ENCODE results near the gene GALNT18. TPM values are rescaled to one million over a fixed set of nuclear protein-coding genes. Genes with fewer than 3 reads are reported as not detected.

Gene GALNT18
- total RNA-seq, 3 donors from 2014 or later, result 2.2 to 3.4 (median 3.3) TPM

DNA sequence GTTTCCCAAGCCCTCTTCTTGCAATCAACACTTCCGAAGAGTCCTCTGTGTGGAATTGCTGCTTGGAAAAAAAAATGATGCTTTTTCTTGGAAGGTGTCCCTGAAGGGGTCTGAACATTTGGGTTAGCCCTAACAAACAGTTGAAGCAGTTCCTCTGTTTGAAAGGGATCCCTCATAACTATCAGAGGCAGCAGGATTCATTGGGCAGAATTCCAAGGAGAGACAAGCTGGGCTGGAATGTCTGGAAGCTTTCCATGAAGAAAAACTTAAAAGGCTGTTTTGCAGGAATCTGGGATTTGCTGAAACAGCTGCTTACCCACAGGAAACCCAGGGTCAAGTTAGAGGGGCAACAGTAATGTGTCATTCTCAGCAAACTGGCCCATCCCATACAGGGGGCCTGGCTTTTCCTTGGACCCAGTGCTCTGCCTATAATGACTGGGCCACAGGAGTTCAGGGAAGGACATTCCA, 271.9 kb downstream of the GALNT18 start:
- H3K27me3 Mint-ChIP-seq (ENCODE audit: low read depth), result peaks cover 18% of the 10 kb centered on the region
- H3K4me3 Mint-ChIP-seq, result no peak overlapping the region
- no peaks in the 10 kb centered on the region for H3K4me1 Mint-ChIP-seq (ENCODE audit: low read depth)
- DNase-seq, result no peak
- no peaks in the 10 kb centered on the region for H3K9me3 Mint-ChIP-seq
- ATAC-seq, result no peak
- no peaks in the 10 kb centered on the region for H3K36me3 Mint-ChIP-seq (ENCODE audit: insufficient read depth)

DNA sequence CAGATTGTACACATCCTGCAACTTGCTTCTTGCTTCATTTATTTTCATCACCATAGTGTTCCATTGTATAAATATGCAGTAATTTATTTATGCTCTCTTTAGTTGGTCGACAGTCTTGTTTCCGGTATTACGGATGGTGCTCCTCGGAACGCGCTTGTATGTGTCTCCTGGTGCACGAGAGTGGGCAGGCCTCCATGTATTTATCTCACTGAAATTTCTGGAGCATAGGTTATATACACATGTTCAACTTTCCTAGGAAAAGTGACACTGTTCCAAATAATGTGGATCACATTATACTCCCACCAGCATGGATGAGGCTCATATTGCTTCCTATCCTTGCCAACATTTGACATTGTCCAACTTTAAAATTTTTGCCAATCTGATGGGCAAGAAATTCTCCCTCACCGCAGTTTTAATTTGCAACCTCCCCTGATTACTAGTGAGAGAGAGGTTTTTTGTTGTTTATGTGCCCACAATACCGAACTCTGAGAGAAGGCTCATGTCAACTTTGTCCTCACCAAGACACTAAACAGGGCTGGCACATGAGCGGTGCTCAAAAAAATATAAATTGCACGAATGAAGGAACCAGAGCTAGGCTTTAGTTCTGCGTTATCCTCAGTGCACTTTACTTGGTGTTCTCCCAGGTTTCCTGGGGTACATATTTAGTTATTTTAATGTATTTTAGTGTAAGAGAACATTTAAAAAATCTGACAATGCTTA, 272.5 kb downstream of the GALNT18 start:
- Mint-ChIP-seq H3K9me3 (no peaks in the 10 kb centered on the region), H3K36me3 (ENCODE audit: insufficient read depth) (no peaks in the 10 kb centered on the region), H3K27me3 (ENCODE audit: low read depth) (peaks cover 15% of the 10 kb centered on the region), H3K4me3 (no peak overlapping the region), H3K4me1 (ENCODE audit: low read depth) (no peaks in the 10 kb centered on the region)
- no peak for DNase-seq
- no peak for ATAC-seq

- no peaks in the 10 kb centered on the region for H3K36me3 Mint-ChIP-seq (ENCODE audit: insufficient read depth)
- DNase-seq (no peak), ATAC-seq (no peak)
- peaks cover 15% of the 10 kb centered on the region for H3K27me3 Mint-ChIP-seq (ENCODE audit: low read depth)
- H3K9me3 Mint-ChIP-seq, result no peaks in the 10 kb centered on the region
- H3K4me3 Mint-ChIP-seq, result no peak overlapping the region
- no peaks in the 10 kb centered on the region for H3K4me1 Mint-ChIP-seq (ENCODE audit: low read depth)
Observed at GRCh38 chr11:11348303-11348702, 273.5 kb downstream of the GALNT18 start.

DNA sequence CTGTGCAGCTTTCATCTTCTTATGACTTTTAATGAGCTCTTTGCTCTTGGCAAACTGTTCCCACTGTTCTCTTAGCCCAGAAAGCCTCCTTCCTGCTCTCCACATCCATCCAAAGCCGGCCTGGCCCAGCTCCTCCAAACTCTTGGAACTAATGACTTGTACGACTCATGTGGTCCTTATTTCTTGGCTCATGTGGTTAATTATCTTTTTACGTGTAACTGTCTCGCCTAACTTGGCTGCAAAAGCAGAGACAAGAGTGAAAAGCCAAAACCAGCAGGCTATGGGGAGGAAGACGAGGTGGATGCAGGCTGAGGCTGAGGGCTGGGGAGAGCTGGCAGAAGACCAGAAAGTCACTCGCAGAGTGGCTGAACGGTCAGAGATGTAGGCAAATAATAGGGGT, 274.2 kb downstream of the GALNT18 start:
- no peaks in the 10 kb centered on the region for H3K9me3 Mint-ChIP-seq
- no peak overlapping the region for H3K4me3 Mint-ChIP-seq
- no peak for DNase-seq
- peaks cover 15% of the 10 kb centered on the region for H3K27me3 Mint-ChIP-seq (ENCODE audit: low read depth)
- H3K4me1 Mint-ChIP-seq (ENCODE audit: low read depth), result no peaks in the 10 kb centered on the region
- ATAC-seq, result no peak
- no peaks in the 10 kb centered on the region for H3K36me3 Mint-ChIP-seq (ENCODE audit: insufficient read depth)

DNA sequence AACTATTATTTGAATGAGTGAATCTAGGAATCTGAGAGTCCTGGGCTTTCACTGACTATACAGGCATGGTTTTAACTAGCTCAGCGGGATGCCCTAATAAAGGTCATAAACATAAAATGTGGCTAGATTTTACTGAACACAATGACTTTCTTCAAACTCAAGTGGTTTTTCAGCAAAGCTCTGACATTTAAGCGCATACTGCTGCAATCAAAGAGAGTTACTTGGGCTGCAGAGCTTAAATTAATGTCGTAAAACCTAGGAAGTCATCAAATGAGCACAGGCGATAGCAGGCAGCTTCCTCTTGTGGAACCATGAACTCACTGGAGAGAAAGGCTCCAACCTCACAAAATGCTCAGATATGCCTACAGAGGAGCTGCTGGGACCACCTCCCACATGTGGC, 275.5 kb downstream of the GALNT18 start:
- no peak for DNase-seq
- Mint-ChIP-seq H3K4me3 (no peak overlapping the region), H3K4me1 (ENCODE audit: low read depth) (no peaks in the 10 kb centered on the region)

DNA sequence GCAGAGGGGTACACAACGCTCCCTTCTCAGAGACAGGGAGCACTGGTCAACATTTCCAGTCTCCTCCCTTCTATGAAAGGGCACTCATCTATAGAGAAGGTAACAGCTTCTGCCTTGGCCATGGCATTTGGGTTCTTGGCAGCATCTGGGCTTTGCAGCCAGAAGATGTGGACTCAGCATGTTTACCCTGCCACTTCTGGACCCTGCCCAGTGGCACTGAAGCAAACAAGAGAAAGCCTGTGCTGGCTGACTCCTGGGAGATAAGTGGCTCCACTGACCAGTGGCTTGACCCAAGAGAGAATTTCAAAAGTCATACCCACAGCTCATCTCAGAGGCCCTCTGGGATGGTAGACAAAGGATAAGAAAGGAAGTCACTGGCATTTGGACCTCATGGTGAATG, 276.7 kb downstream of the GALNT18 start:
- no peaks in the 10 kb centered on the region for H3K4me1 Mint-ChIP-seq (ENCODE audit: low read depth)
- no peaks in the 10 kb centered on the region for H3K9me3 Mint-ChIP-seq
- H3K36me3 Mint-ChIP-seq (ENCODE audit: insufficient read depth), result no peaks in the 10 kb centered on the region
- ATAC-seq (no peak), DNase-seq (no peak)
- peaks cover 9% of the 10 kb centered on the region for H3K27me3 Mint-ChIP-seq (ENCODE audit: low read depth)
- no peak overlapping the region for H3K4me3 Mint-ChIP-seq

More for the DNA sequence above, 275.5 kb downstream of the GALNT18 start:
- no peaks in the 10 kb centered on the region for H3K9me3 Mint-ChIP-seq
- H3K36me3 Mint-ChIP-seq (ENCODE audit: insufficient read depth), result no peaks in the 10 kb centered on the region
- ATAC-seq, result no peak
- H3K27me3 Mint-ChIP-seq (ENCODE audit: low read depth), result peaks cover 15% of the 10 kb centered on the region

DNA sequence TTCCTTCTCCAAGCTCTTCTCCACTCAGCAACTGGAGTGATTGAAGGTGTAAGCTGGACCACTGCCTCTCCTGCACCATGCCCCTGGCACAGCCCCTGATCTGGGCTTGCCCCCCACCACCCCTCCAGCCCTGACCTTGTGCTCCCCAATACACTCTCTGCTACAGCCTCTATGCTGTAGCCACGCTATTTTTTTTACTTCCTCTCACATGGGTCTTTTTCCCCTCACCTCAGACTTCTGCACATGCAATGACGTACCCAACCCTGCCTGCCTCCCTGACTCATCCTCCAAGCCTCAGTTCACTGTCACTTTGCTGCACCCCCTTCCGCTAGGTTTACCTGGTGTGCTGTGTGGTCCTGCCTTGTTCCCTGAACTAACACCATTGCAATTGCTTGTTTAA, 277.8 kb downstream of the GALNT18 start:
- DNase-seq, result no peak
- ATAC-seq, result peak in 1 of 2 donors; percentile 40
- Mint-ChIP-seq H3K4me3 (no peak overlapping the region), H3K4me1 (ENCODE audit: low read depth) (no peaks in the 10 kb centered on the region), H3K36me3 (ENCODE audit: insufficient read depth) (no peaks in the 10 kb centered on the region), H3K9me3 (no peaks in the 10 kb centered on the region), H3K27me3 (ENCODE audit: low read depth) (peaks cover 9% of the 10 kb centered on the region)

DNA sequence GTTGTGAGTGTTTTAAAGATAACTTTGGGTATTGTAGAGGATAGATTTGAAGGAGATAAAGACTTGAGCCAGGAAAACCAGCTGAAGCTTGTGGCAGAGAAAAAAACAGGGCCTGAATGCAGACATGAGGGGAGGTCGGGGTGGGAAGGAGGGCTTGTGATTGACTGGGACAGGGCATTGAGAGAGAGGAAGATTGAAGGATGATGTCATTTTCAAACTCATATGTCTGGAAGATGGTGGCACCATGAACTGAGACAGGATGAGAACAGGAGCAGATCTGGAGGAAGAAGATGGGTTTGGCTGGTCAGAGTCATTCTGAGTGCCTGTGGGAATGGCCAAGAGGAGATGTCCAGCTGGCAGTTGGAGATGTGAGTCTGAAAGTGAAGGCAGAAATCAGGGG, 283.5 kb downstream of the GALNT18 start:
- no peak for DNase-seq
- peaks cover 2% of the 10 kb centered on the region for H3K27me3 Mint-ChIP-seq (ENCODE audit: low read depth)
- H3K36me3 Mint-ChIP-seq (ENCODE audit: insufficient read depth), result no peaks in the 10 kb centered on the region
- no peak for ATAC-seq
- H3K9me3 Mint-ChIP-seq, result no peaks in the 10 kb centered on the region
- H3K4me3 Mint-ChIP-seq, result no peak overlapping the region
- H3K4me1 Mint-ChIP-seq (ENCODE audit: low read depth), result no peaks in the 10 kb centered on the region

DNA sequence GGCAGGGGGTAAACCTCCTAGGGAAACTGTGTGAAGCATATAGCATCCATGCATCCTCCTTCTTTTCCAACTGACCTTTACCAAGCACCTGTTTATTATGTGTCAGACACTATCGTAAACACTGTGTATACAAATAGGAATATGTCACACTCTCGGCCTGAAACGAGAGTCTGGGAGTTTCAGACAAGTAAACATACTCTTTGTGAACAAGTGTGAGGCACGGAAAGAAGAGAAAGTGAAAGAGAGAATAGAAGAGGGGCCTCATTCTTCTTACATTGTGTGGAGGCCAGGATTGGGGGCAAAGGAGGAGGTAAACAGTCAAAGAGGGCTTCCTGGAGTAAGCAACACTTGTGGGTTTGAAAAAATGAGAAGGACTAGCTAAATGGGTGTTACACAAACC, 285.1 kb downstream of the GALNT18 start:
- Mint-ChIP-seq H3K4me1 (ENCODE audit: low read depth) (no peaks in the 10 kb centered on the region), H3K27me3 (ENCODE audit: low read depth) (peaks cover 2% of the 10 kb centered on the region), H3K9me3 (no peaks in the 10 kb centered on the region), H3K4me3 (no peak overlapping the region), H3K36me3 (ENCODE audit: insufficient read depth) (no peaks in the 10 kb centered on the region)
- no peak for DNase-seq
- no peak for ATAC-seq

- Mint-ChIP-seq H3K4me3 (no peak overlapping the region), H3K4me1 (ENCODE audit: low read depth) (no peaks in the 10 kb centered on the region), H3K36me3 (ENCODE audit: insufficient read depth) (no peaks in the 10 kb centered on the region), H3K9me3 (no peaks in the 10 kb centered on the region), H3K27me3 (ENCODE audit: low read depth) (peaks cover 6% of the 10 kb centered on the region)
- DNase-seq, result no peak
- ATAC-seq, result no peak
Observed at GRCh38 chr11:11335043-11335442, 286.8 kb downstream of the GALNT18 start.

- Mint-ChIP-seq H3K36me3 (ENCODE audit: insufficient read depth) (no peaks in the 10 kb centered on the region), H3K4me1 (ENCODE audit: low read depth) (no peaks in the 10 kb centered on the region), H3K9me3 (no peaks in the 10 kb centered on the region), H3K27me3 (ENCODE audit: low read depth) (peaks cover 6% of the 10 kb centered on the region), H3K4me3 (no peak overlapping the region)
- ATAC-seq (no peak), DNase-seq (no peak)
Observed at GRCh38 chr11:11334607-11335006, 287.2 kb downstream of the GALNT18 start.

GRCh38 chr11:11332141-11332710, 289.6 kb downstream of the GALNT18 start:
- DNase-seq (no peak), ATAC-seq (no peak)
- peaks cover 6% of the 10 kb centered on the region for H3K27me3 Mint-ChIP-seq (ENCODE audit: low read depth)
- no peaks in the 10 kb centered on the region for H3K4me1 Mint-ChIP-seq (ENCODE audit: low read depth)
- H3K4me3 Mint-ChIP-seq, result no peak overlapping the region
- H3K9me3 Mint-ChIP-seq, result no peaks in the 10 kb centered on the region
- no peaks in the 10 kb centered on the region for H3K36me3 Mint-ChIP-seq (ENCODE audit: insufficient read depth)

- H3K36me3 Mint-ChIP-seq (ENCODE audit: insufficient read depth), result no peaks in the 10 kb centered on the region
- H3K4me1 Mint-ChIP-seq (ENCODE audit: low read depth), result no peaks in the 10 kb centered on the region
- H3K27me3 Mint-ChIP-seq (ENCODE audit: low read depth), result peaks cover 5% of the 10 kb centered on the region
- ATAC-seq, result no peak
- DNase-seq, result no peak
- no peaks in the 10 kb centered on the region for H3K9me3 Mint-ChIP-seq
- H3K4me3 Mint-ChIP-seq, result no peak overlapping the region
Observed at GRCh38 chr11:11329062-11329806, 292.6 kb downstream of the GALNT18 start.

GRCh38 chr11:11324090-11324489, 297.7 kb downstream of the GALNT18 start:
- H3K9me3 Mint-ChIP-seq, result peaks cover 10% of the 10 kb centered on the region
- H3K4me1 Mint-ChIP-seq (ENCODE audit: low read depth), result no peaks in the 10 kb centered on the region
- ATAC-seq (no peak), DNase-seq (no peak)
- peaks cover 1% of the 10 kb centered on the region for H3K27me3 Mint-ChIP-seq (ENCODE audit: low read depth)
- no peak overlapping the region for H3K4me3 Mint-ChIP-seq
- no peaks in the 10 kb centered on the region for H3K36me3 Mint-ChIP-seq (ENCODE audit: insufficient read depth)

GRCh38 chr11:11322101-11322500, 299.7 kb downstream of the GALNT18 start:
- H3K4me1 Mint-ChIP-seq (ENCODE audit: low read depth), result no peaks in the 10 kb centered on the region
- ATAC-seq (no peak), DNase-seq (no peak)
- H3K9me3 Mint-ChIP-seq, result peaks cover 10% of the 10 kb centered on the region
- peaks cover 4% of the 10 kb centered on the region for H3K27me3 Mint-ChIP-seq (ENCODE audit: low read depth)
- H3K4me3 Mint-ChIP-seq, result no peak overlapping the region
- H3K36me3 Mint-ChIP-seq (ENCODE audit: insufficient read depth), result no peaks in the 10 kb centered on the region
